NCI-H524 treated with DMSO at 0.1 percent for 48 hours (cell line): ENCODE results near the gene ZNF536.
"Not testable (repeated sequence)": the region's sequence is repeated elsewhere in the genome, so short reads cannot be mapped to it uniquely, and the experiment has no call there.

Source experiments
- DNase-seq: peaks from one replicate; lab custom pipeline; 2025; lab: John Stamatoyannopoulos, UW

The ZNF536 gene

DNA sequence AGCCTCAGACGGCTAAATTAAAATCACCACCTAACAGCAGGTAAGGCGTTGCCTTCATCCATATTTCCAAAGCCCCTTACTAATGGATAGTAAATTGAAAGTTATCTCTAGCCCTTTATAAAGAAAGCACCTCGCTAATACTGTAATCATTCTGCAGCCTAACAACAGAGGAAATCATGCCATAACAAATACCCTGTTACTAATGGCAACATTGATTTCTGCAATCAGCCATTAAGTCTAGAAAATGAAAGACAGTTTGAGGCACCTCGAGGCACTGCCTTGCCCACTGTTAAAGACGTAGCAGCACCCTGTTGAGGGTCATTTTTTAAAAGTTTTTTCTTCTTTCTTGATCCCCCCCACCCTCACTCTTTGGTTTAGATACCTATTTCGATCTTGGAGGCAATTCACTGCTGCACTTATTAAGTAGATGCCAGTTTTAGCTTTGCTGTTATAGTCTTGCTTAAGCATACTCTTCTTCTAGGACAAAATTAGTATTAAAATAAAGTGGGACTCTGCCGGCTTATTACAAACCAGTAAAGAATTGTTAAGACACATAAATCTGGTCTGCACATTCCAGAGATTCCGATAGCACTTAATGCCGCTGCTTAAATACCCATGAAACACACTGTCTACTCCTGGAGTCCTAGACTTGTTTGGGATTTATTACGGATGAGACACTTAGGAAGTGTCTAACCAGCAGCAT lies 74.8 kb downstream of the ZNF536 start:
- no peak for DNase-seq

DNA sequence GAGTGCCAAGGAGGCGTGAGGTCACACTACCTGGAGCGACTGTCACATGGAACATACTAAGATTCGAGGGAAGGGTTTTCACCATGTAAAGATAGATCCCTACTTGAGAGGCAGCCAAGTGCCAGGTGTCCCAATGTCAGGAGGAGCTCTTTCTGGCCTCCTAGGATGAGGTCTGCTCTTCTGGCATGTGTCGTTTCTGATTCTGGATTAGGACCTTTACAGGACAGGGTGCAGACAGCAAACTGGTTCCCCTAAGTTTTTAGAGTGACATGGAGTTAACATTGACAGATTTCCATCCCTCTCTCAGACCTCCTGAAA lies 75.3 kb downstream of the ZNF536 start:
- no peak for DNase-seq

GRCh38 chr19:30448386-30449077 lies 76.3 kb downstream of the ZNF536 start:
- no peak for DNase-seq

DNA sequence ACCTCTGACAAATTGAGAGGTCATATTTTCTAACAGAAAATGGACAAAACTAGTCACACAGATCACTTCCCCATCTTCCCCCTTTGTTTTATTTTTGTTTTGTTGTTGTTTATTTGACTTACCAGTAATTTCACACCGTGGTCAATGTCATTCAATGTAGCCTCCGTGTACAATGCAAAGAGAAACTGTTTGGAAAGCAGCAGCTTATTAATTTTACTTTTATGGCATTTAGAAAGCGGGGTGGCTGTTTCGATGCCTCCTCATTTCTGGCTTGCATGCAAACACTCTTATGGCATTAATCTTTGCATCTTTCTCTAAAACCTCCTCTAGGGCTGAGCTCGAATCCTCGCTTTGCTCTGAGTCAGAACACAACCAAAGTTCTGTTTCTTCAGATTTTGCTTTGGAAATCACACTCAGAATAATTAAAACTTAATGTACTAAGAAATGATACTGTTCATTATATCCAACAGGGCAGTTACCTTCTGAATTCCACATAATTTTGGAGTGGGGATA lies 77.0 kb downstream of the ZNF536 start:
- no peak for DNase-seq

- no peak for DNase-seq
Observed at GRCh38 chr19:30449673-30450072, 77.5 kb downstream of the ZNF536 start.

- DNase-seq: no peak
Observed at GRCh38 chr19:30450100-30450499, 77.9 kb downstream of the ZNF536 start.

DNA sequence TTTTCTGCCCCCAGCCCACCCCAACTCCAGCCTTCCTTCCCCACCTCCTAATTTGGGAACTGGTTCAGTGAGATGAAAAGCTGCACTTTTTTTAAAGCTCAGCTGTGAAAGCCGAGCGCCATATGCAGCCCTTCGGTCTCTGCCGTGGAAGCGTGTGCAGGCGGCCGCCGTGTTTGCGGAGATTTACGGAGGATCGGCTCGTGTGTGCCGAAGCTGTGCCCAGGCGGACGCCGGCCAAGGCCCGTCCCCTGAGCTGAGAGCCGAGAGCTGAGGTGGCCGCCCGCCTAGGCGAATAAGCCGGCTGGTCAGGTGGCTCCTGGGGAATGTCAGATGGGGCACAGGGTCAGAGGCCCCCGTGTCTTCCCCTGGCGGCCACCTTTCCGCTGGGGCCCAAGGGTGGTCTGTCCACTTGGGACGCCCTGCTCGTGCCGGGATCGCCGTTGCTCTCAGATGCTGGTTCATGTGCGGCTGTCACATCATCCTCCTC lies 78.7 kb downstream of the ZNF536 start:
- DNase-seq: no peak

- DNase-seq: no peak
Observed at GRCh38 chr19:30452931-30453330, 80.7 kb downstream of the ZNF536 start.

DNA sequence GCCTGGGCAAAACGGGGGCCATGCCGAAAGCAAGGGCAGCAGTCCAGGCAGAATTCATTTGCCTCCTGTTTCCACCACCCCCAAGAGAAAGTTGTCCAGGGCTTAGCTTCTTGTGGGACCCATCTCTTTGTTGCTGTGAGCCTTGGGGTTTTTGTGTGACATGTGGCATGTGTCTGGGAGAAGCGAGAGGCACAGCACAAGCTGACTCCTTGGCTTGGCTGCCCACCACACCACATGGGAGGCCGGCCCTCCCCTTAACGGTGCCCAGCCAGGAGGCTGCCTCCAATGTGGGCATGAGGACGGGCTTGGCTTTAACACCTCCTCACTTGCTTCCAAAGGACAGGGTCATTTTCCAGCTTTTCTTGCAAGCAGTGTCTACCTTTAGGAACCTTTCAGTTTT lies 81.6 kb downstream of the ZNF536 start:
- DNase-seq: no peak

- DNase-seq: no peak
Observed at GRCh38 chr19:30455881-30456280, 83.7 kb downstream of the ZNF536 start.

DNA sequence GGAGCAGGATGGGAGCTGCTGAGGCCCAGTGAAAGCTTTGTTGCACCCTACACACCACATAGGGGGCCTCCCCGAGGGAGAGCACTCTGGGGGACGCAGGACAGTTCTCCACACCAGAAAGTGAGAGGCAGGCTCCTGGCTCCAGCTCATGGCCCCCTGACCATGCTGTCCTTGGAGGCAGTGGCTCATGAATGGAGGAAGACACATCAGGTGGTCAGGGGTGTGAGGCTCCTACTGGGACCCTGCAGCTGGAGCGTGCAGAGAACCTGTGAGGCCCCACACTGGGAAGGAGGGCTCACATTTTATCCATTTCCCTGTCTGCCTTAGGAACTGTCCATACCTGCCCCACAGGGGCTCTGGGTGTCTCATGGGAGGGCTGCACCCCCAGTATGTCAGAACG lies 85.3 kb downstream of the ZNF536 start:
- DNase-seq: no peak

DNA sequence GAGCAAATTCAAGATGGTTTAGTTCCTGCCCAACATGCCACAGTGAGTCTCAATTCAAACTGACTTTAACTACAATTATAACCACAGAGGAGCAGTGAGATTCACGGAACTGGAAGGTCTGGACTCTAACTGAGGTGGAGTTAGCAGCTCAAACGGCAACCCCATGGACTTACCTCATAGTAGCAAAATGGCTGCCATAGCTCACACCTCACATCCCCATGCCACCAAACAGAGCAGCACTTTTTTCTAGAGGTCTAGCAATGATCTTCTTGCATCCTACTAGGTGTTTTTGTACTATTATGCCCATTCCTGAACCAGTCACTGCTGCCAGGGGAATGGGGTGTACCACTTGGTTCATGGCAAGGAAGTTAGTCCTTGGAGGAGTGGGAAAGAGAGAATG lies 87.7 kb downstream of the ZNF536 start:
- no peak for DNase-seq

DNA sequence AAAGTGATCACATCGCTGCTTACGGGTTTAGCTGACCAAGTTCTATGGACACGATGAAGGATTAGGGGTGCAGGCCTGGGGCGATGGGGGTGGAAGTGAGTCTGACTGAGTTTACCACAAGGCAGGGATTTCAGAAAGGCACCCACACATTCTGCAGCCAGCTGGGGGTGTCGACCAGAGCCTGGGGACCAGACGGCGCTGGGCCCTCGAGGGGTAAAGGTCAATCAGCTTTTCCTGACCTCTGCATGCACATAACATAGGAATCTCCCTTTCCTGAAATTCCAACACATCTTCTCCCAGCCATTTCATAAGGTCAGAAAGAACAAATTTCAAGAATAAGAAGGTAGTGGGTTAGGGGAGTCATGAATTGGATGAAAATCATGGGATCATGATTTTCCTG lies 92.0 kb downstream of the ZNF536 start:
- no peak for DNase-seq

GRCh38 chr19:30466598-30466997 lies 94.4 kb downstream of the ZNF536 start:
- DNase-seq: not testable (repeated sequence)

- DNase-seq: no peak
Observed at GRCh38 chr19:30467239-30467638, 95.1 kb downstream of the ZNF536 start.

DNA sequence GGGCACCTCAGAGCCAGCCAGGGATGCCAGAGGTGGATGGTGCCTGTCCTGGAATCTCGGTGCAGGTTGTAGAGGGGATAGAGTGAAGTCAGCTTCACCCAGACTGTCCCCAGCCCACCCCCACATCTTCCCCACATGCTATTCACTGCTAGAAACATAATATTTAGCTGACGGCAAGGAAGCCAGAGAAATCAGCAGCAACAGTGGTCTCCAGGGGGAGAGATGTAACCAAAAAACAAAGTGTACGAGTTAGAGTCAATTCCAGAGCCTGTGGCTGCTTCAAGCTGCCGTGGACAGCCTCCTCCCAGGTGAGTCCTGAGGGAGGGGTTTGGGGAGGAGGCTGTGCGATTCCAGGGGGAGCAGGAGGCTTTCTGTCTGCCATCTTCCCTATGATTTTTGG lies 97.6 kb downstream of the ZNF536 start:
- no peak for DNase-seq

- DNase-seq: no peak
Observed at GRCh38 chr19:30471441-30471840, 99.3 kb downstream of the ZNF536 start.

DNA sequence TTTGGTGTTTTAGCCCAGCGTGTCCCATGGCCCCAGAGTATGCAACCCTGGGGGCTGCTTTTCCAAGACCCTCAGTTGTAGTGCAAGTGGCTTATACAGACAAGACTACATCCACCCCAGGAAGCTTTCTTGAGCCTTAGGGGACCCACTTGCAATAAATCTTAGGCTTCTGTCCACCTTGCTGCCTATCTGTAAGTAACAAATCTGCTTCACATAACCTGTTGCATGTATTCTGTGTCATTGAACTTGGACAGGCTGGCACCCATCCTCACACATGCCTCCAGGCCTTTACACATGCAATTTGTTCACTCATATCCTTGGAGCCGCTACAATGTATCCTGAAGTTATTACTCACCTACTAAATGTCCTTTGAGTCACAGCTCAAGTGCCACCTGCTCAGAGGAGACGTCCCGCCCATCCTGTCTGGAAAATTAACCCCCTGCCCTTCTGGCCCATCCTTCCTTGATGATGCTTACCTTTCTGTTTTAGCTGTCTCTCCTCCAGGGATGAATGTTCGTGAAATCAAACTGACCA lies 101.2 kb downstream of the ZNF536 start:
- no peak for DNase-seq

DNA sequence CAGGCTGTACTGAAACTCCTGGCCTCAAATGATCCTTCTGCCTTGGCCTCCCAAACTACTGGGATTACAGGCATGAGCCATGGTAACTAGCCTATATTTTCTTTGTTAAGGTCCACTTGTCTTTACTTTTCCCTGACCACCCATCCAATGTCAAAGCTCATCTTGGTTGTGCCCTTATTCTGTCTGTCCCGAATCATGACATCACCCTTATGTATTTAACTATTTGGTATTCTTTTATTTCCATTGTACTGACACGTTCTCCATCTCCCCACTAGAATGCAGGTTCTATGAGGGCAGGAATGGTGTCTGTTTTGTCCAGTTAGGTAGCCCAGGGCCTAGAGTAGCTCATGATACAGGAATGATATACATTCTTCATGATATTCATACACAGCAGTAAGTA lies 104.8 kb downstream of the ZNF536 start:
- no peak for DNase-seq

GRCh38 chr19:30479231-30479630 lies 107.0 kb downstream of the ZNF536 start:
- no peak for DNase-seq

DNA sequence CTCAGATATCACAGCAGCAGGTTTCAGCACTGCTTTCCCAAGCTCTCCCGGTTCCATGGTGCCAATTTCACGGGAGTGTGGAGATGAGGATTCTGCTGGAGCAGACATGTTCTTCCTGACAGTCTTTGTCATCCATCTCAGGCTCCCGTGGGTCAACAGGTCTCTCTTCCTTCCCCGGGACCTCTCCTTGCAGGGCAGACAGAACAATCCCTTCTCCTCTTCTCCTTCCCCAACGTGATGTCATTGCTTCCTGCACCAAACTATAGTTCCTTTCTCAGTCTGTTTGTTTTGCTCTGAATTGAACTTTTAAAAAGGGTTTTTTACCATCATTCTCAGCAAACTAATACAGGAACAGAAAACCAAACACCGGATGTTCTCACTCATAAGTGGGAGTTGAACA lies 107.9 kb downstream of the ZNF536 start:
- no peak for DNase-seq

DNA sequence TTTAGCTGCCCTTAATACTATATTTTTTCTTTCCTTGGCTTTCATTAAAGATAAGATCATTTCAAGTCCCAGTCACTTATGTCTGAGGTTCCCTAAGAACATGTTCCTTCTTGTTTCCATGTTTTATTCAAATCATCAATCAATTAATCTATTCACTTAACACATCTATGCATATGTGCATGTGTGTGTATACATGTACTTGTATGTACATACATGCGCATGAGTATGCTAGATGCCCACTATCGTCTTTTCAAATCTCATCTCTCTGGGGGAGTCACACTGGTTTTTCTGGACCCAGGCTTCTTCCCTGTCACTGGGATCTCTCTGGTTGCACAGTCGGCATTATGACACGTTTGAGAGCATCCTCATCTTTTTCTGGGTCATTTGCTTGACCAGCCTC lies 108.9 kb downstream of the ZNF536 start:
- no peak for DNase-seq

DNA sequence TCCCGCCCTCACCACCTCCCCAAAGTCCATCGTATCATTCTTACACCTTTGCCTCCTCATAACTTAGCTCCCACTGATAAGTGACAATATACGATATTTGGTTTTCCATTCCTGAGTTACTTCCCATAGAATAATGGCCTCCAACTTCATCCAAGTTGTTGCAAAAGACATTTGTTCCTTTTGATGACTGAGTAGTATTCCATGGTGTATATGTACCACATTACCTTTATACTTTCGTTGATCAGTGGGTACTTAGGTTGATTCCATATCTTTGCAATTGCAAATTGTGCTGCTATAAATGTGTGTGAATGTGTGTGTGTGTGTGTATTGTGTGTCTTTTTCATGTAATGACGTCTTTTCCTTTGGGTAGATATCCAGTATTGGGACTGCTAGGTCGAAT lies 109.6 kb downstream of the ZNF536 start:
- DNase-seq: no peak
